Measurements from ENCODE around the gene DNAJC1.

- TF ChIP-seq, protein P1, sequence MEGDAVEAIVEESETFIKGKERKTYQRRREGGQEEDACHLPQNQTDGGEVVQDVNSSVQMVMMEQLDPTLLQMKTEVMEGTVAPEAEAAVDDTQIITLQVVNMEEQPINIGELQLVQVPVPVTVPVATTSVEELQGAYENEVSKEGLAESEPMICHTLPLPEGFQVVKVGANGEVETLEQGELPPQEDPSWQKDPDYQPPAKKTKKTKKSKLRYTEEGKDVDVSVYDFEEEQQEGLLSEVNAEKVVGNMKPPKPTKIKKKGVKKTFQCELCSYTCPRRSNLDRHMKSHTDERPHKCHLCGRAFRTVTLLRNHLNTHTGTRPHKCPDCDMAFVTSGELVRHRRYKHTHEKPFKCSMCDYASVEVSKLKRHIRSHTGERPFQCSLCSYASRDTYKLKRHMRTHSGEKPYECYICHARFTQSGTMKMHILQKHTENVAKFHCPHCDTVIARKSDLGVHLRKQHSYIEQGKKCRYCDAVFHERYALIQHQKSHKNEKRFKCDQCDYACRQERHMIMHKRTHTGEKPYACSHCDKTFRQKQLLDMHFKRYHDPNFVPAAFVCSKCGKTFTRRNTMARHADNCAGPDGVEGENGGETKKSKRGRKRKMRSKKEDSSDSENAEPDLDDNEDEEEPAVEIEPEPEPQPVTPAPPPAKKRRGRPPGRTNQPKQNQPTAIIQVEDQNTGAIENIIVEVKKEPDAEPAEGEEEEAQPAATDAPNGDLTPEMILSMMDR (IDR thresholded peaks at IDR 0.05; ENCODE audit: insufficient read depth, low read depth, low read length), result no peak
- no peak for TF ChIP-seq EZH2 (IDR thresholded peaks at IDR 0.05; ENCODE audit: insufficient read depth, low read length)
These were observed 246.8 kb downstream of the DNAJC1 start for GRCh38 chr10:21756707-21757106.

All from astrocyte (in vitro differentiated cells and primary cell).